ENCODE results near the gene SNRNP35. TPM values are rescaled to one million over a fixed set of nuclear protein-coding genes. Genes with fewer than 3 reads are reported as not detected.

Gene SNRNP35
- total RNA-seq, 1 donor from 2014 or later = 15.4 TPM

Other genes starting within 250 kb of the SNRNP35 start
- gene MPHOSPH9, start 225.0 kb upstream of the SNRNP35 start, total RNA-seq = 39.4 and 64.2 TPM in 2 replicates
- gene MTRFR, start 224.7 kb upstream of the SNRNP35 start, total RNA-seq = 14.9 and 18.8 TPM in 2 replicates
- gene CDK2AP1, start 186.3 kb upstream of the SNRNP35 start, total RNA-seq = 84.1 and 123 TPM in 2 replicates
- 21.7 and 49.5 TPM in 2 replicates for gene SBNO1, start 93.3 kb upstream of the SNRNP35 start, total RNA-seq
- 37.2 and 38.6 TPM in 2 replicates for gene KMT5A, start 74.0 kb upstream of the SNRNP35 start, total RNA-seq
- 1.9 and 4.4 TPM in 2 replicates for gene RILPL2, start 21.5 kb upstream of the SNRNP35 start, total RNA-seq
- 2.3 and 11.2 TPM in 2 replicates for gene RILPL1, start 75.6 kb downstream of the SNRNP35 start, total RNA-seq
- gene TMED2, start 126.4 kb downstream of the SNRNP35 start, total RNA-seq = 433 and 623 TPM in 2 replicates
- 14.1 and 18.1 TPM in 2 replicates for gene DDX55, start 144.0 kb downstream of the SNRNP35 start, total RNA-seq
- 74.8 and 80.6 TPM in 2 replicates for gene EIF2B1, start 175.5 kb downstream of the SNRNP35 start, total RNA-seq
- 32.4 and 96.4 TPM in 2 replicates for gene GTF2H3, start 175.7 kb downstream of the SNRNP35 start, total RNA-seq
- gene TCTN2, start 213.0 kb downstream of the SNRNP35 start, total RNA-seq = 9.0 and 22.7 TPM in 2 replicates